Stimulated activated CD8-positive, alpha-beta memory T cell treated with anti-CD3 and anti-CD28 coated beads, Interleukin-2, amount 100 ng/mL, for 48 hours (primary cell): ENCODE measurements around the gene MZT2A.
"Not testable (repeated sequence)": the region's sequence is repeated elsewhere in the genome, so short reads cannot be mapped to it uniquely, and the experiment has no call there.

ENCODE experiments used
- DNase-seq, 2 donors: peaks; one replicate each; pipeline ENCODE4 v3.0.0-alpha.2; 2020; ENCODE audit warnings: low read depth in 2 of 2

MZT2A gene

GRCh38 chr2:131492418-131493198 is 411 bp upstream of the MZT2A start:
- peak; percentile 90 to 92 for DNase-seq

GRCh38 chr2:131491469-131491836 is 744 bp downstream of the MZT2A start:
- DNase-seq = peak in 1 of 2 donors; percentile 5

- DNase-seq = not testable (repeated sequence)
These were observed 1.4 kb downstream of the MZT2A start for GRCh38 chr2:131490616-131491468.

DNA sequence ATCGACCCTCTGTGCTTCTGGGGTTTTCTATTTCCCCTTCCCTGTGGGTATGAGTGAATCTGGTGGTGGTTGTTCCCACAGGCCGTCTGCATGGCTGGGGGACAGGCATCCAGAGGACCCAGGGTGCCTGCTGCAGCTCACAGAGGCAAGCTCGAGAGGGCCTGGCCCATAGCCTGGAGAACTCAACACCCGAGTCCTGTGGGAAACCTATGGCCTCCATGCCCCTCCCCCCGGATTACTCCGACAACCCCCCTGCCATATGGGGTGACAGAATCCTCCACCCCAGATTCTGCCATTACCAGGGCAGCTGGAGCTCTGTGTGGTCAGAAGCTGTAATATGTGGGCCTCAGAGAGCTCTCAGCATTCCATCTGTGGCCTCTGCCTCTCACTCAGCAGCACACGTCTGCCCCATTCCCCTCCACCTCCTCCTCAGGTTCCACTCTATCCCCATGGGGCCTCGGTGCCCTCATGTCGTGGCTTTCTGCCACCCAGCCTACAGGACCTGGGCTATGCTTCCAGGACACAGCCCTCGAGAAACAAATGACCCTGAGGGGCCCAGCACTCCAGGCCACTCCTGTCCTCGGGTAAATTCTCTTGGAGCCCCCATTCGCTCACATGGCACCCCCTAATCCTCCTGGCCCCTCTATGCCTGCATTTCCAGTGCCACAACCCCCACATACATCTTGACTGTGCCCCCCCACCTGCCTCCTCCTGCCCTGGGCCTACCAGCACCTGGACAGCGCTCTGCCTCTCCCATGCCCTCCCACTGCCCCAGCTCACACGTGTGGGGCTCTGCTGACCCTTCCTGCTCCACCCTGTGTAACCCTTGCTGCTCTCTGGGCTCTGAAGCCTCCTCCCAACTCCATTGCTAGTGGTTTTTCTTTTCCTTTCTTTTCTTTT is 3.6 kb downstream of the MZT2A start:
- DNase-seq = no peak

DNA sequence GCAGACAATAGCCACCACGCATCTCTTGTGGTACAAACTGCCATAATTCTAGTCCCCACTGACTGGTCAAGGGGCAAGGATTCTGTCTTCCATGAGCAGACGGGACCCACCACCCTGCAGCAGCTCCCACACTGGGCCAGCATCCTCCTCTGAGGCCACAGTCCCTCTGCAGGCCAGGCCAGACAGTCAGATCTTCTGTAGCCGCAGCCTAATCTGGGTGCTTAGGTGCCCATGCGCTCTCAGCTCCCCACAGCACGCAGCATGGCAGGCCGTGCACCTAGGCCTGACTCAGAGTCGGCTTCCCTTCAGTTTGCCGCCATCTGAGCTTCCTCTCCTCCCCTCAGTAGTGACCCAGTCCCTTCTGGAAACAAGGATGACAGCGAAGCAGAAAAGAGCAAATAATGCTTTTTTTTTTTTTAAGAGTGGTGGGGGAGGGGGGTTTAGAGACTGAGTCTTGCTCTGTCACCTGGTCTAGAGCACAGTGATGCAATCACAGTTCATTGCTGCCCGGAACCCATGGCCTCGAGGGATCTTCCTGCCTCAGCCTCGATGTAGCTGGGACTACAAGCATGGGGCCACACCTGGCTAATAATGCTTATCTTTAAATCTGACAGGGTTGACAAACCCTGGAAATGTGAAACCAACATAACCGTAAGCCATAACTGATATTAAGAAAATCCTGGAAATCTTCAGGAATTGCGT is 5.8 kb downstream of the MZT2A start:
- not testable (repeated sequence) for DNase-seq

DNA sequence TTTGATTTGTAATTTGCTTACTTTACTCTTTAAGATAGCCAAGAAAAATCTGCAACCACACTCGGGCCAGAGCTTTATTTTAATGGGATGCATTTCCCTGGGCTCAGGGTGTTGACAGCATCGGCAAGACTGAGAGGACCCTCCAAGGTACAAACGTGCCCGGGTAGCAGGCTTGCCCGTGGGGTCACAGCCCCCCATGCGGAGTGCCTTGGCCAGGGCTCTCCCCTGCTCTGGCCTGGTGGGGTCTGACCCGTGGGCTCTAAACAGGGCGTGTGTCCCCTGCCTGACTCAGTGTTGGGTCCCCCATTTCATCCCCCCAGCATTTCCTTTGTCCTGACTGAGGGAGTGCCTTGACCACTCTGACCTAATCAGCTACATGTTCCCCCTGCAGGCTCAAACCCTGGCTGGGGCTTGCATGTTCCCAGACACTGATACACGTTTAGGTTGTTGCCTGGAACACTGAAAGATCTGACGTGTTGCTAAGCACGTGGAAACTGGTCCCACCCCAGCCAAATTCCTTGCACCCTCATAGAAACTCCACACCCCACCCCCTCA is 7.2 kb downstream of the MZT2A start:
- DNase-seq = not testable (repeated sequence)

DNA sequence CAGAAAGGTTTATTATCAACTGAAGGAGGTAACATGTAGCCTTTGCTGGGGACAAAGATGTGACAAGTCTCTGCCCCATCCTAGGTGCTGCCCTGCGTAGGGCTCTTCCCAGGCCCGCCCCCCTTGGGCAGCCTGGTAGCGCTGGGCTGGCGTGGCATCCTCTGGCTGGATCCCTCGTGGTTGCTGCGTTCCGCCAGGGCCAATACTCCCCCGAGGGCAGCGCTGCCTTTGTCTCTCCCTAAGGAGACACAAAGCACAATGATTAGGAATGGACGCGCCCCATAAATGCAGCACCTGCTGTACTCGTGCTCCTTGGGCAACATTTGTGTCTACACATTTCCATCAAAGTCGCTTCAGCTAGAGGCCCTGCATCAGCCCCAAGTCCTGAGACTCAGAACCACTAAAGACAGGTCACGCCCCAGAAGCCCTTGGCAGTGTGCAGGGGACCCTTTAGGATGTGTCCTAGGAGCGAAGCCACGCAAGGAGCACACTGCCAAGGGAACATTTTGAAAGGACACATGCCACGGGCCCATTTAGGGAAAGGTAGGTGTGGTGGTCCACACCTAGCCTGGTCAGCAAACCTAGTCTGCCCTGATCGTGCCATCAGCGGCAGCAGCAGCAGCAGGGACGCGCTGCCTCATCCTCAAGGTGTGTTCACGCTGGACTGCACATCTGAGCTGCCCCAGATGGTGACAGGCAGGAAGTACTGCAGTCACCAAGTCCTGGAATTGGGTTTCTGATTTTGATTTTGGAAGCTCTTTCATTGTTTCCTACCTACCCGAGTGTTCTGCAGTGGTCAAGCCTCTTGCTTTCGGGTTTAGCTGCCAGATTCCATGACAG is 8.0 kb downstream of the MZT2A start:
- DNase-seq = not testable (repeated sequence)

DNA sequence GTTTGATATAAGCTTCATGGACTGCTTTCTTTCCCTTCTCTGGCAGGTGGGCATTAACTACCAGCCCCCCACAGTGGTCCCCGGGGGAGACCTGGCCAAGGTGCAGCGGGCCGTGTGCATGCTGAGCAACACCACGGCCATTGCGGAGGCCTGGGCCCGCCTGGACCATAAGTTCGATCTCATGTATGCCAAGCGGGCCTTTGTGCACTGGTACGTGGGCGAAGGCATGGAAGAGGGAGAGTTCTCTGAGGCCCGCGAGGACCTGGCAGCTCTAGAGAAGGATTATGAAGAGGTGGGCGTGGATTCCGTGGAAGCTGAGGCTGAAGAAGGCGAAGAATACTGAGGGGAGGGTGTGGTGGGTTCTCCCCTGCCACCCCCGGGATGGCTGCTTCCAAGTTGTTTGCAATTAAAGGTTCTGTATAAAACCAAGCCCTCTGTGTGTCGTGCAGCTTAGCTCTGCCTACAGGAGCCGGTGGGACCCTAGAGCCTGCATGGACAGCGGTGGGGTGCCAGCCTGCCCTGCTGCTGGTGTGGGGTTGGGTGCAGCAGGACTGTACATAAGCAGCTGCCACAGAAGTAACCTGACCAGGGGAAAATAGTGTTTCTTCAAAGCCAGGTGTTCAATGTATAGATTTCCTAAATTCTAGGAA is 9.6 kb downstream of the MZT2A start:
- DNase-seq = not testable (repeated sequence)

DNA sequence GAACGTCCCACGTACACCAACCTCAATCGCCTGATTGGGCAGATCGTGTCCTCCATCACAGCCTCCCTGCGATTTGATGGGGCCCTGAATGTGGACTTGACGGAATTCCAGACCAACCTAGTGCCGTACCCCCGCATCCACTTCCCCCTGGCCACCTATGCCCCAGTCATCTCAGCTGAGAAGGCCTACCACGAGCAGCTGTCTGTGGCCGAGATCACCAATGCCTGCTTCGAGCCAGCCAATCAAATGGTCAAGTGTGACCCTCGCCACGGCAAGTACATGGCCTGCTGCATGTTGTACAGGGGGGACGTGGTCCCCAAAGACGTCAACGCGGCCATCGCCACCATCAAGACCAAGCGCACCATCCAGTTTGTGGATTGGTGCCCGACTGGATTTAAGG is 11.8 kb downstream of the MZT2A start:
- DNase-seq = not testable (repeated sequence)

DNA sequence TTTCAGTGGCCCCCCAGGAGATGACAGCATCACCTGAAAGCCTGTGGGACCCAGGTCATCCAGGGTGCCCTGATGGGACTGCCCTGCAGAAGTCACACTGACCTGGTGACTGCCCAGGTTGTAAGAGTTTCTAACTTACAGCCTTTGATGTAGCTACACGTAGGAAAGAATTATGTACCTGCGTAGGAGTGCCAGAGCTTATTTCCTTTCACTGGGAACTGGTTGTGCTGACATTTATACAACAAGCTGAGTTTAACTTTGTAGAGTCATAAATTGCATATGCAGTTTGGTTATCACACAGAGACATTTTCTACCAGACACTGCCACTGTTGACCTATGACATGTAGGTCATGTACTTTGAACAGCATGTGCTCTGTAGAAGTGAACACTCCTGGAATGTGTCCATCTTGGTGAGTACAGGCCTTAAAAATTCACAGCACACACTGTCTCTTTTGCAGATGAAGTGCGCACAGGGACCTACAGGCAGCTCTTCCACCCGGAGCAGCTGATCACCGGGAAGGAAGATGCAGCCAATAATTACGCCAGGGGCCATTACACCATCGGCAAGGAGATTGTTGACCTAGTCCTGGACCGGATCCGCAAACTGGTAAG is 13.2 kb downstream of the MZT2A start:
- DNase-seq = not testable (repeated sequence)

DNA sequence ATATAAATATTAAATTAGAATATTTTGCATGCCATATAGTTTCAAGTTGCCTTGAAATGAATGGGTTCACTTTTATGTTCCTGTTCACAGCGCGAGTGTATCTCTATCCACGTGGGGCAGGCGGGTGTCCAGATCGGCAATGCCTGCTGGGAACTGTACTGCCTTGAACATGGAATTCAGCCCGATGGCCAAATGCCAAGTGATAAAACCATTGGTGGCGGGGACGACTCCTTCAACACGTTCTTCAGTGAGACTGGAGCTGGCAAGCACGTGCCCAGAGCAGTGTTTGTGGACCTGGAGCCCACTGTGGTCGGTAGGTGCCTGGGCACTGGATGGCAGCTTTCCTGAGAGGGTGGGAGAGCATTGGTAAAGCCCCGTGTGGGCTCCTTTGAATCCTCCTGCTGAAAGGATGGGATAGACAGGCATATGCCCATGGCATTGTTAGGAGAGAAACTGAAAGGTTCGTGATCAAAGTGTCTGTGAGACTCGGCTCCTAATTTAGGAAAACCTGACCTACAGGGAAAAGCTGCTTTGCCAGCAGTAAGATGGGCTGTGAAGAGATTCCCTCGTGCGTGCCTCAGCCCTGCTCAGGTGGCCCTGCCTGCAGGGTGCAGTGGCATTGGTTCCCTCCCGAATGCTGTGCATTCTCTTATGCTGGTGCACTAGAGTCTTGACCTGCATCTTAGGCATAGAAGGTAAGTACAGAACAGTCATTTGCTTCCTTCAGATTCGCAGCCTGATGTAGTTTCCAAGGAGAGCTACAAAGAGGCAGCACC is 13.9 kb downstream of the MZT2A start:
- DNase-seq = not testable (repeated sequence)

GRCh38 chr2:131477227-131477626 is 15.0 kb downstream of the MZT2A start:
- DNase-seq = not testable (repeated sequence)

GRCh38 chr2:131476363-131476762 is 15.8 kb downstream of the MZT2A start:
- DNase-seq = not testable (repeated sequence)

- DNase-seq = no peak
These were observed 16.4 kb downstream of the MZT2A start, which contains the start of gene TUBA3D for GRCh38 chr2:131475831-131476230. TSS of gene TUBA3D (plus strand) at chr2:131476119. CDS start at chr2:131476200, 81 bp downstream.

DNA sequence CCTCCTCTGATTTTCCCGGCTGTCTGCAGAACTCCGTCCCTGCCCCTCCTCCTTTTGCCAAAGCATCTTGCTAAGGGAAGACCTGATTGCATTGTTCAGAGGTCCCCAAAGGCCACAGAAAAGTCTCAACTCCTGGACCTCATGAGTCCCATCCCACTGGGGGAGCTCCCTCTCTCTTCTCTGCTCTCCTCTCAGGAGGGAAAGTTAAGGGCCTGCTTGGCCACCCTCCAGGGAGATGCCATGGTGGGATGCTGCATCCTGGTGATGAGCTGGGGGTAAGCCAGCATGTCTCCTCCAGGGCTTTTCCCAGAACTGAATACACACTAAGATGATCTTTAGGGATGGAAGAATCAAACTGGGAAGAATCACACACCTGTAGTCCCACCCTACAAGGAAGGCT is 18.9 kb downstream of the MZT2A start:
- DNase-seq = not testable (repeated sequence)

DNA sequence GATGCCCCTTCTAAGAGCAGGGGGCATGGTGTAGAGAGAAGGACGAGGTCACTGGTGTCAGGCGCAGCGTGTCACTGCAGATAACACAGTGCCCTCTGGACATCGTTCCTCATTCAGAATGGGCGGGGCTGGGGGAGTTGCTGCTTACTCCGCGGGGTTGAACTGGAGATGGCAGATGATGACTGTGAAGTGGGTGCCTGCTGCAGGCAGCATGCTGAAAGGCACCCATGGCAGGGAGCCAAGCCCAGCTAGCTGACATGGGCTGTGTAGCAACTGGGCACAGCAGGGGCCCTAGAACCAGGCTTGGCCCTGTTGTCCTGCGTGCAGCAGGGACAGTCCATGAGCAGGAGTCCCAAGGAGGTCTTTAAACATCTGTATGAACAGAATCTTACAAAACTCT is 20.6 kb downstream of the MZT2A start:
- DNase-seq = not testable (repeated sequence)

DNA sequence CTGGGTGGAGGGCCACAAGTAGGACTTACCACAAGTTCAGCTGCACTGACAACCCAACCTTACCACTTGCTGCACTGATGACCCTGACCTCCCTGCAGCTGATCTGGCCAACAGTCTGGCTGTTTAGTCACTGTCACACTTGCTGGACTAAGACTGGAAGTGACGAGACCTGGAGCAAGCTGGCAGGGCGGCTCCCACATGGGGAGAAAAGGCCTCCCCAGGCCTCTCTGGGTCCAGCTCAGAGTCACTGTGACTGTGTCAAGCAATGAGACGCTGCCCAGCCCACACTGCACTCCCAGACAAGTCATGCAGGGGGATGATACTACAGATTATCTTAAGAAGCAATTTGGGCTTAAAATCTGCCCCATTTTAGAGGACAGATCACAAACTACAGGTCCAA is 21.3 kb downstream of the MZT2A start:
- DNase-seq = not testable (repeated sequence)

DNA sequence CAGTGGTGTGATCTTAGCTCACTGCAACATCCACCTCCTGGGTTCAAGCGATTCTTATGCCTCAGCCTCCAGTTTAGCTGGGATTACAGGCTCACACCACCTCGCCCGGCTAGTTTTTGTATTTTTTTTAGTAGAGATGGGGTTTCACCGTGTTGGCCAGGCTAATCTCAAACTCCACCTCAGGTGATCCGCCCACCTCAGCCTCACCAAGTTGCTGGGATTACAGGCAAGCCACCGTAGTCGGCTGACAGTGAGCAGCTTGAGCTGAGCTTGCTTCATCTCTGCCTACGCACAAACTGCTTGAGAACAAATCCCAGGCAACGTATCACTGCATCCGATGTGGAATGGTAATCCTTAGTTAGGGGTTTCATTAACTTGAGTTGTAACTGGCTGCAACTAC is 24.5 kb downstream of the MZT2A start:
- not testable (repeated sequence) for DNase-seq
